Endothelial cell of umbilical vein (primary cell): ENCODE results near the gene ATP11C. TPM values are rescaled to one million over a fixed set of nuclear protein-coding genes. Genes with fewer than 3 reads are reported as not detected.

Experiments used
- BruUV-seq: library from RNA; stranded (reverse); fragments of 400-500 nt; replicated peaks from 2 replicates; lab custom pipeline; 2021; lab: Mats Ljungman, UMichigan
- CTCF ChIA-PET: fragments of 300-600, 350-600 bp; sonication (Branson Sonifier 250); formaldehyde crosslinking; loops from one replicate; lab custom pipeline; 2021; ENCODE audit warnings: antibody characterized with exemption, inconsistent platforms; lab: Charles Lee
- POLR2A ChIA-PET: fragments of 300-600, 350-600 bp; sonication (Branson Sonifier 250); formaldehyde crosslinking; loops from one replicate; lab custom pipeline; 2021; ENCODE audit warnings: antibody characterized with exemption, inconsistent platforms; lab: Charles Lee
- DNase-seq: peaks from one replicate; pipeline ENCODE4 v3.0.0-alpha.2; 2011; ENCODE audit warnings: low read depth, low spot score
- FAIRE-seq: peaks from 2 replicates; lab custom pipeline; 2011; peaks lifted over from hg19 to GRCh38; lab: Jason Lieb, UNC
- H2AFZ ChIP-seq: 2 replicates; pipeline ENCODE4 v1.6.0; 2012; ENCODE audit warnings: low read depth, low read length, control low read depth, inconsistent platforms
- H3K27ac ChIP-seq: 2 replicates; pipeline ENCODE4 v1.5.1; 2011; ENCODE audit warnings: low read depth, mild to moderate bottlenecking, control low read depth, low read length, moderate library complexity; ENCODE audit not compliant: insufficient read depth
- H3K27me3 ChIP-seq, 2 experiments: 2 replicates each; pipeline versions ENCODE4 v1.6.0 to v1.6.1; 2011; ENCODE audit warnings: low read length in 2 of 2, mixed read lengths in 1 of 2; ENCODE audit not compliant: control insufficient read depth in 2 of 2, insufficient read depth in 2 of 2
- H3K36me3 ChIP-seq, 2 experiments: 2 replicates in 1 of 2; 3 replicates in 1 of 2; pipeline ENCODE4 v1.5.1; 2011; ENCODE audit warnings: low read length in 2 of 2, mild to moderate bottlenecking in 1 of 2, moderate library complexity in 1 of 2; ENCODE audit not compliant: control insufficient read depth in 2 of 2, insufficient read depth in 2 of 2; ENCODE audit errors: extremely low read depth in 1 of 2
- H3K4me1 ChIP-seq: 3 replicates; pipeline ENCODE4 v1.5.1; 2011; ENCODE audit warnings: mild to moderate bottlenecking, low read length; ENCODE audit not compliant: control insufficient read depth, insufficient read depth; ENCODE audit errors: extremely low read depth
- H3K4me2 ChIP-seq: 2 replicates; pipeline ENCODE4 v1.6.1; 2011; ENCODE audit warnings: low read length, control low read depth, mixed read lengths; ENCODE audit not compliant: insufficient read depth
- H3K4me3 ChIP-seq, 3 experiments: fragments of 200-600 bp in 1 of 3; sonication (generic), shearing (Covaris generic) in 1 of 3; replicated peaks in 1 of 3; 2 replicates each; pipeline ENCODE4 v1.5.1; 2011 to 2016; ENCODE audit warnings: control low read depth in 3 of 3, low read length in 3 of 3, mild to moderate bottlenecking in 2 of 3, inconsistent platforms in 1 of 3, low read depth in 1 of 3, moderate library complexity in 1 of 3; ENCODE audit not compliant: insufficient read depth in 1 of 3
- H3K79me2 ChIP-seq: 2 replicates; pipeline ENCODE4 v1.6.0; 2012; ENCODE audit warnings: low read length, inconsistent platforms; ENCODE audit not compliant: control insufficient read depth, insufficient read depth
- H3K9ac ChIP-seq: replicated peaks from 2 replicates; pipeline ENCODE3; 2011; ENCODE audit warnings: low read length, control low read depth; ENCODE audit not compliant: insufficient read depth; ENCODE audit errors: extremely low read depth
- H3K9me1 ChIP-seq: replicated peaks from 3 replicates; pipeline ENCODE4 v1.6.0; 2011; ENCODE audit warnings: mild to moderate bottlenecking, low read length; ENCODE audit not compliant: control insufficient read depth, insufficient read depth; ENCODE audit errors: extremely low read depth
- H3K9me3 ChIP-seq: replicated peaks from 2 replicates; pipeline ENCODE4 v1.5.1; 2012; ENCODE audit warnings: low read length, inconsistent platforms; ENCODE audit not compliant: control insufficient read depth, insufficient read depth
- H4K20me1 ChIP-seq: replicated peaks from 2 replicates; pipeline ENCODE3; 2011; ENCODE audit warnings: mild to moderate bottlenecking, low read length; ENCODE audit not compliant: control insufficient read depth, insufficient read depth; ENCODE audit errors: extremely low read depth
- EZH2 ChIP-seq: IDR thresholded peaks from 2 replicates; pipeline ENCODE4 v1.6.1; 2012; ENCODE audit warnings: borderline replicate concordance, low read depth, mild to moderate bottlenecking, moderate library complexity, low read length, inconsistent platforms; ENCODE audit not compliant: severe bottlenecking
- FOS ChIP-seq: IDR thresholded peaks from 2 replicates; pipeline ENCODE4 v1.6.1; 2011; ENCODE audit warnings: mild to moderate bottlenecking, low read length, moderate library complexity, borderline replicate concordance; ENCODE audit not compliant: insufficient read depth
- GATA2 ChIP-seq: IDR thresholded peaks from 2 replicates; pipeline ENCODE4 v1.7.0; 2011; ENCODE audit warnings: low read depth, mild to moderate bottlenecking, moderate library complexity, mixed read lengths, low read length; ENCODE audit not compliant: insufficient read length, insufficient read depth
- JUN ChIP-seq: IDR thresholded peaks from 2 replicates; pipeline ENCODE4 v1.6.1; 2011; ENCODE audit warnings: borderline replicate concordance, low read depth; ENCODE audit not compliant: insufficient read length, insufficient read depth
- MAX ChIP-seq: IDR thresholded peaks from 2 replicates; pipeline ENCODE4 v1.6.1; 2011; ENCODE audit not compliant: insufficient read depth, insufficient read length
- MYC ChIP-seq: IDR thresholded peaks from one replicate; pipeline ENCODE4 v1.6.1; 2011; ENCODE audit warnings: mild to moderate bottlenecking, low read depth, low read length
- POLR2A ChIP-seq: IDR thresholded peaks from 2 replicates; pipeline ENCODE4 v1.6.1; 2012; ENCODE audit warnings: low read depth, mild to moderate bottlenecking, control low read depth, low read length
- POLR2AphosphoS5 ChIP-seq: IDR thresholded peaks from 2 replicates; pipeline ENCODE4 v1.6.1; 2012; ENCODE audit warnings: low read depth, mild to moderate bottlenecking, control low read depth, low read length, moderate library complexity; ENCODE audit not compliant: insufficient read depth
- dilution Hi-C: fragments of 300-500 bp; cut with MboI; formaldehyde crosslinking; loops from one replicate; pipeline ENCODE4 v1.15.0; 2019; ENCODE audit warnings: low sequenced_read_pairs; ENCODE audit not compliant: extremely low pct_ligation_motif_present
- intact Hi-C: fragments of 100-400 bp; cut with micrococcal nuclease; formaldehyde crosslinking; loops from one replicate; pipeline ENCODE4 v1.10.0; 2022
- polyA plus RNA-seq, 4 experiments: library from polyadenylated mRNA; depleted of rRNA in 3 of 4; stranded (reverse) in 3 of 4; unstranded in 1 of 4; fragments of >200 nt; gene quantifications; 2 replicates each; pipeline versions ENCODE4 v1.2.1 to v1.2.3, GENCODE V29; 2011 to 2012; ENCODE audit warnings: missing spikeins in 1 of 4
- total RNA-seq: library from RNA; stranded (reverse); gene quantifications from 2 replicates; pipeline ENCODE4 v1.2.3, GENCODE V29; 2021
- TF ChIP-seq, protein P1 (sequence below), 2 donors: IDR thresholded peaks; 1 replicate in 1 of 2; 2 replicates in 1 of 2; pipeline ENCODE4 v1.5.1; 2011; ENCODE audit warnings: low read length in 2 of 2, mild to moderate bottlenecking in 2 of 2, moderate library complexity in 2 of 2, control low read depth in 1 of 2, inconsistent platforms in 1 of 2, low read depth in 1 of 2; ENCODE audit not compliant: insufficient read depth in 1 of 2; ENCODE audit errors: extremely low read depth in 1 of 2

Gene ATP11C
- total and polyA plus RNA-seq, 2 donors (not counting 3 experiments of a cell fraction or from before 2014, with no cell fraction given), result 9.1 to 31.8 TPM

GRCh38 chrX:139787601-139788000, 145.3 kb downstream of the ATP11C start:
- dilution Hi-C loops (no loop called here), intact Hi-C loops (no loop called here)
- TF ChIP-seq POLR2A (no peak), EZH2 (no peak), MAX (no peak), FOS (no peak), GATA2 (no peak), JUN (no peak), MYC (no peak), POLR2AphosphoS5 (no peak)
- TF ChIP-seq, protein P1, sequence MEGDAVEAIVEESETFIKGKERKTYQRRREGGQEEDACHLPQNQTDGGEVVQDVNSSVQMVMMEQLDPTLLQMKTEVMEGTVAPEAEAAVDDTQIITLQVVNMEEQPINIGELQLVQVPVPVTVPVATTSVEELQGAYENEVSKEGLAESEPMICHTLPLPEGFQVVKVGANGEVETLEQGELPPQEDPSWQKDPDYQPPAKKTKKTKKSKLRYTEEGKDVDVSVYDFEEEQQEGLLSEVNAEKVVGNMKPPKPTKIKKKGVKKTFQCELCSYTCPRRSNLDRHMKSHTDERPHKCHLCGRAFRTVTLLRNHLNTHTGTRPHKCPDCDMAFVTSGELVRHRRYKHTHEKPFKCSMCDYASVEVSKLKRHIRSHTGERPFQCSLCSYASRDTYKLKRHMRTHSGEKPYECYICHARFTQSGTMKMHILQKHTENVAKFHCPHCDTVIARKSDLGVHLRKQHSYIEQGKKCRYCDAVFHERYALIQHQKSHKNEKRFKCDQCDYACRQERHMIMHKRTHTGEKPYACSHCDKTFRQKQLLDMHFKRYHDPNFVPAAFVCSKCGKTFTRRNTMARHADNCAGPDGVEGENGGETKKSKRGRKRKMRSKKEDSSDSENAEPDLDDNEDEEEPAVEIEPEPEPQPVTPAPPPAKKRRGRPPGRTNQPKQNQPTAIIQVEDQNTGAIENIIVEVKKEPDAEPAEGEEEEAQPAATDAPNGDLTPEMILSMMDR (IDR thresholded peaks at IDR 0.05; ENCODE audit: extremely low read depth in 1 of 2, insufficient read depth in 1 of 2, low read depth in 1 of 2, low read length in 2 of 2), result no peak
- H3K27ac ChIP-seq, result no peak overlapping the region
- peaks cover 0 to 3% of the 10 kb centered on the region in 2 experiments for H3K36me3 ChIP-seq
- POLR2A ChIA-PET, result no interaction called here
- H3K4me1 ChIP-seq, result no peaks in the 10 kb centered on the region
- H3K9me3 ChIP-seq, result no peaks in the 10 kb centered on the region
- no peak overlapping the region for H3K4me2 ChIP-seq
- CTCF ChIA-PET, result no interaction called here
- BruUV-seq, result no TSS peak
- no peak for FAIRE-seq
- no peaks in the 10 kb centered on the region for H3K79me2 ChIP-seq
- H3K9me1 ChIP-seq, result no peaks in the 10 kb centered on the region
- no peak overlapping the region for H3K9ac ChIP-seq
- no peaks in the 10 kb centered on the region for H4K20me1 ChIP-seq
- no peak overlapping the region for H2AFZ ChIP-seq
- no peak overlapping the region for H3K4me3 ChIP-seq
- DNase-seq, result no peak
- no peaks in the 10 kb centered on the region for H3K27me3 ChIP-seq
